Stomach smooth muscle (tissue), 2 donors: ENCODE measurements around the gene E2F1.
"Not testable (repeated sequence)": the region's sequence is repeated elsewhere in the genome, so short reads cannot be mapped to it uniquely, and the experiment has no call there.

Experiments used
- H3K27ac ChIP-seq: one replicate; pipeline ENCODE4 v1.7.0; 2013; ENCODE audit warnings: mild to moderate bottlenecking, low read length, inconsistent platforms
- H3K27me3 ChIP-seq, 2 donors: one replicate each; pipeline ENCODE4 v1.7.0; 2013; ENCODE audit warnings: low read length in 2 of 2; ENCODE audit not compliant: insufficient read depth in 2 of 2, control insufficient read depth in 1 of 2
- H3K36me3 ChIP-seq, 2 donors: one replicate each; pipeline ENCODE4 v1.7.0; 2013; ENCODE audit warnings: low read length in 2 of 2; ENCODE audit not compliant: control insufficient read depth in 2 of 2, insufficient read depth in 2 of 2
- H3K4me1 ChIP-seq: one replicate; pipeline ENCODE4 v1.7.0; 2013; ENCODE audit warnings: low read length; ENCODE audit not compliant: control insufficient read depth, insufficient read depth
- H3K4me3 ChIP-seq, 2 donors: one replicate each; pipeline ENCODE4 v1.7.0; 2013; ENCODE audit warnings: low read length in 2 of 2
- H3K9ac ChIP-seq, 2 donors: one replicate each; pipeline ENCODE4 v1.7.0; 2013; ENCODE audit warnings: low read length in 2 of 2, mild to moderate bottlenecking in 1 of 2
- H3K9me3 ChIP-seq, 2 donors: one replicate each; pipeline ENCODE4 v1.7.0; 2013; ENCODE audit warnings: low read length in 2 of 2; ENCODE audit not compliant: control insufficient read depth in 2 of 2
- donor health status: healthy.
- donor health status: Pancreatic carcinoma.

Gene E2F1

GRCh38 chr20:33646191-33646590, 40.0 kb downstream of the E2F1 start:
- Histone ChIP-seq H3K36me3 (peaks cover 30 to 40% of the 10 kb centered on the region in 2 donors), H3K9ac (no peak overlapping the region)

GRCh38 chr20:33645396-33645795, 40.8 kb downstream of the E2F1 start:
- Histone ChIP-seq H3K4me3 (no peak overlapping the region), H3K4me1 (peaks cover 25% of the 10 kb centered on the region), H3K27me3 (no peaks in the 10 kb centered on the region), H3K27ac (no peak overlapping the region), H3K36me3 (peaks cover 34 to 42% of the 10 kb centered on the region in 2 donors), H3K9me3 (no peaks in the 10 kb centered on the region), H3K9ac (no peak overlapping the region)

More at GRCh38 chr20:33646191-33646590, 40.0 kb downstream of the E2F1 start:
- H3K9me3 ChIP-seq = no peaks in the 10 kb centered on the region
- H3K27ac ChIP-seq = no peak overlapping the region
- H3K4me3 ChIP-seq = no peak overlapping the region
- no peaks in the 10 kb centered on the region for H3K27me3 ChIP-seq
- H3K4me1 ChIP-seq = peaks cover 25% of the 10 kb centered on the region

GRCh38 chr20:33645072-33645358, 41.2 kb downstream of the E2F1 start:
- Histone ChIP-seq H3K9me3 (no peaks in the 10 kb centered on the region), H3K4me3 (no peak overlapping the region), H3K4me1 (peaks cover 25% of the 10 kb centered on the region), H3K9ac (no peak overlapping the region), H3K36me3 (peaks cover 38 to 45% of the 10 kb centered on the region in 2 donors), H3K27me3 (no peaks in the 10 kb centered on the region), H3K27ac (no peak overlapping the region)

GRCh38 chr20:33644313-33645071, 41.7 kb downstream of the E2F1 start:
- H3K9me3 ChIP-seq = no peaks in the 10 kb centered on the region
- H3K36me3 ChIP-seq = peaks cover 41 to 48% of the 10 kb centered on the region in 2 donors
- no peak overlapping the region for H3K4me3 ChIP-seq
- peaks cover 24% of the 10 kb centered on the region for H3K4me1 ChIP-seq
- H3K9ac ChIP-seq = no peak overlapping the region
- H3K27me3 ChIP-seq = no peaks in the 10 kb centered on the region
- no peak overlapping the region for H3K27ac ChIP-seq

- Histone ChIP-seq H3K27me3 (no peaks in the 10 kb centered on the region), H3K4me1 (peaks cover 3% of the 10 kb centered on the region), H3K36me3 (peaks cover 49 to 60% of the 10 kb centered on the region in 2 donors), H3K27ac (no peak overlapping the region), H3K4me3 (no peak overlapping the region), H3K9me3 (no peaks in the 10 kb centered on the region), H3K9ac (no peak overlapping the region)
These were observed 45.9 kb downstream of the E2F1 start for GRCh38 chr20:33640287-33640686.

- H3K9me3 ChIP-seq = no peaks in the 10 kb centered on the region
- no peak overlapping the region for H3K4me3 ChIP-seq
- H3K9ac ChIP-seq = no peak overlapping the region
- H3K27ac ChIP-seq = no peak overlapping the region
- H3K4me1 ChIP-seq = no peaks in the 10 kb centered on the region
- H3K27me3 ChIP-seq = no peaks in the 10 kb centered on the region
- peaks cover 32 to 42% of the 10 kb centered on the region in 2 donors for H3K36me3 ChIP-seq
These were observed 49.4 kb downstream of the E2F1 start for GRCh38 chr20:33636776-33637175.

GRCh38 chr20:33635341-33635740, 50.8 kb downstream of the E2F1 start:
- H3K4me1 ChIP-seq = no peaks in the 10 kb centered on the region
- H3K36me3 ChIP-seq = peaks cover 37 to 43% of the 10 kb centered on the region in 2 donors
- no peak overlapping the region for H3K9ac ChIP-seq
- H3K27me3 ChIP-seq = no peaks in the 10 kb centered on the region
- no peak overlapping the region for H3K4me3 ChIP-seq
- H3K9me3 ChIP-seq = no peaks in the 10 kb centered on the region
- no peak overlapping the region for H3K27ac ChIP-seq

- H3K4me3 ChIP-seq, H3K9ac ChIP-seq, H3K27ac ChIP-seq, H3K9me3 ChIP-seq, H3K4me1 ChIP-seq, H3K27me3 ChIP-seq: not testable (repeated sequence)
- H3K36me3 ChIP-seq = peaks cover 39 to 44% of the 10 kb centered on the region in 2 donors
These were observed 54.3 kb downstream of the E2F1 start for GRCh38 chr20:33631910-33632309.

- Histone ChIP-seq H3K27ac (no peak overlapping the region), H3K4me1 (no peaks in the 10 kb centered on the region), H3K9ac (no peak overlapping the region), H3K27me3 (no peaks in the 10 kb centered on the region), H3K4me3 (no peak overlapping the region), H3K9me3 (no peaks in the 10 kb centered on the region), H3K36me3 (peaks cover 41 to 43% of the 10 kb centered on the region in 2 donors)
These were observed 55.7 kb downstream of the E2F1 start for GRCh38 chr20:33630507-33630906.

GRCh38 chr20:33629979-33630378, 56.2 kb downstream of the E2F1 start:
- Histone ChIP-seq H3K27me3 (no peaks in the 10 kb centered on the region), H3K9ac (no peak overlapping the region), H3K27ac (no peak overlapping the region), H3K4me1 (no peaks in the 10 kb centered on the region), H3K4me3 (no peak overlapping the region), H3K36me3 (peaks cover 43 to 49% of the 10 kb centered on the region in 2 donors), H3K9me3 (no peaks in the 10 kb centered on the region)

GRCh38 chr20:33629533-33629932, 56.7 kb downstream of the E2F1 start:
- Histone ChIP-seq H3K27ac (no peak overlapping the region), H3K9me3 (no peaks in the 10 kb centered on the region), H3K9ac (no peak overlapping the region), H3K4me1 (no peaks in the 10 kb centered on the region), H3K27me3 (no peaks in the 10 kb centered on the region), H3K4me3 (no peak overlapping the region), H3K36me3 (peaks cover 47 to 53% of the 10 kb centered on the region in 2 donors)
